ENCODE results near the gene ALKBH2.

ALKBH2 gene

GRCh38 chr12:109093022-109093918, at the start of gene ALKBH2:
TSS of gene ALKBH2 (minus strand) at chr12:109093472. CDS start at chr12:109092786, 686 bp downstream.
- intact Hi-C loops (cut with micrococcal nuclease) = loop anchor here (1.0 to 10.0 kb wide), 5 partner anchors 41 to 478 kb away; partner anchors contain the start of genes DAO and USP30
- peak within 1 kb of the TSS; percentile 74 for H3K4me3 Mint-ChIP-seq
- peaks cover 27% of the 10 kb centered on the region for H3K4me1 Mint-ChIP-seq (ENCODE audit: low read depth)
- no peaks in the 10 kb centered on the region for H3K9me3 Mint-ChIP-seq
- no peaks in the 10 kb centered on the region for H3K27me3 Mint-ChIP-seq
- H3K36me3 Mint-ChIP-seq (ENCODE audit: low read depth) = peaks cover 27% of the 10 kb centered on the region
- peak within 1 kb of the TSS; percentile 66 for H3K27ac Mint-ChIP-seq

DNA sequence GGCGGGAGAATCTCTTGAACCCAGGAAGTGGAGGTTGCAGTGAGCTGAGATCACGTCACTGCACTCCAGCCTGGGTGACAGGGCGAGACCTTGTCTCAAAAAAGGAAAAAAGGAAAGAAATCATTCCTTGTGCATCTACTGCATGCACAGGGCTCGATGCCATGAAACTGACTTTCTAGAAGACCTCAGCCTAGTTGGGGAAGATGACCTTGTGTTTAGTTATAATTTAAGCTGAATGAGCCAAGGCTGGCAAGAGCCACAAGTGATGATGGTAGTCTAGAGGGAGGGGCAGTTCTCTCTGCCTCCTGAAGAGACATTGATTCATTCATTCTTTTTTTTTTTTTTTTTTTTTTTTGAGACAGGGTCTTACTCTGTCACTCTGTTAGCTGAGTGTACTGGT, 47.3 kb upstream of the ALKBH2 start:
- no peaks in the 10 kb centered on the region for H3K9me3 Mint-ChIP-seq

GRCh38 chr12:109139791-109140190, 46.5 kb upstream of the ALKBH2 start:
- peaks cover 21% of the 10 kb centered on the region for H3K36me3 Mint-ChIP-seq (ENCODE audit: low read depth)
- H3K4me1 Mint-ChIP-seq (ENCODE audit: low read depth) = no peaks in the 10 kb centered on the region
- intact Hi-C loops (cut with micrococcal nuclease) = no loop called here
- H3K9me3 Mint-ChIP-seq = no peaks in the 10 kb centered on the region
- peaks cover 1% of the 10 kb centered on the region for H3K27me3 Mint-ChIP-seq
- no peak overlapping the region for H3K27ac Mint-ChIP-seq
- no peak overlapping the region for H3K4me3 Mint-ChIP-seq

More for the DNA sequence above, 47.3 kb upstream of the ALKBH2 start:
- H3K36me3 Mint-ChIP-seq (ENCODE audit: low read depth) = peaks cover 21% of the 10 kb centered on the region
- no peak overlapping the region for H3K4me3 Mint-ChIP-seq
- H3K27ac Mint-ChIP-seq = no peak overlapping the region
- H3K4me1 Mint-ChIP-seq (ENCODE audit: low read depth) = no peaks in the 10 kb centered on the region
- intact Hi-C loops (cut with micrococcal nuclease) = no loop called here
- peaks cover 1% of the 10 kb centered on the region for H3K27me3 Mint-ChIP-seq

DNA sequence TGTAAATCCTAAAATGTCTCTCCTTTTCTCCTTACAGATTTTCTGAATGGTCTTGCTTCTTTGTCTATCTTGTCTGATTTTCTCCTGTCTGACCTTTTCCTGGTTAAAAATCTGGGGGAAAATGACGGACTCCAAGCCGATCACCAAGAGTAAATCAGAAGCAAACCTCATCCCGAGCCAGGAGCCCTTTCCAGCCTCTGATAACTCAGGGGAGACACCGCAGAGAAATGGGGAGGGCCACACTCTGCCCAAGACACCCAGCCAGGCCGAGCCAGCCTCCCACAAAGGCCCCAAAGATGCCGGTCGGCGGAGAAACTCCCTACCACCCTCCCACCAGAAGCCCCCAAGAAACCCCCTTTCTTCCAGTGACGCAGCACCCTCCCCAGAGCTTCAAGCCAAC, 46.1 kb upstream of the ALKBH2 start:
- peaks cover 1% of the 10 kb centered on the region for H3K27me3 Mint-ChIP-seq
- no peak overlapping the region for H3K27ac Mint-ChIP-seq
- H3K4me1 Mint-ChIP-seq (ENCODE audit: low read depth) = no peaks in the 10 kb centered on the region
- peaks cover 21% of the 10 kb centered on the region for H3K36me3 Mint-ChIP-seq (ENCODE audit: low read depth)
- intact Hi-C loops (cut with micrococcal nuclease) = no loop called here
- H3K9me3 Mint-ChIP-seq = no peaks in the 10 kb centered on the region
- H3K4me3 Mint-ChIP-seq = no peak overlapping the region

DNA sequence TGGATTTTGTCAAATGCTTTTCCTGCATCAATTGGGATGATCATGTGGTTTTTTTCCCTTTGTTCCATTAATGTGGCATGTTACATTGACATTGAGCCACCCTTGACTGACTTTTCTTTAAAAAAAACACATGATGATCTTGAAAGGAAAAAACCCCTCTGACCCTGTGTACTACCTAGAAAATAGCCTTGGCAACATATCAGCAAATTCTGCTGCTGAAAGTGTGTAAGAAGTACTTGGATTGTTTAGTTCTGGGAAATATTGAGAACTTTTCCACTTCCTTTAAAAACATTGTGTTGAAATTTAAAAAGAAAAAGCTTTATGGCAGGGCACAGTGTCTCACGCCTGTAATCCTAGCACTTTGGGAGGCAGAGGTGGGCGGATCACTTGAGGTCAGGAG, 43.8 kb upstream of the ALKBH2 start:
- H3K9me3 Mint-ChIP-seq = no peaks in the 10 kb centered on the region
- H3K36me3 Mint-ChIP-seq (ENCODE audit: low read depth) = peaks cover 12% of the 10 kb centered on the region
- no peak overlapping the region for H3K4me3 Mint-ChIP-seq
- H3K27me3 Mint-ChIP-seq = peaks cover 1% of the 10 kb centered on the region
- no peak overlapping the region for H3K27ac Mint-ChIP-seq
- intact Hi-C loops (cut with micrococcal nuclease) = no loop called here
- H3K4me1 Mint-ChIP-seq (ENCODE audit: low read depth) = no peaks in the 10 kb centered on the region

DNA sequence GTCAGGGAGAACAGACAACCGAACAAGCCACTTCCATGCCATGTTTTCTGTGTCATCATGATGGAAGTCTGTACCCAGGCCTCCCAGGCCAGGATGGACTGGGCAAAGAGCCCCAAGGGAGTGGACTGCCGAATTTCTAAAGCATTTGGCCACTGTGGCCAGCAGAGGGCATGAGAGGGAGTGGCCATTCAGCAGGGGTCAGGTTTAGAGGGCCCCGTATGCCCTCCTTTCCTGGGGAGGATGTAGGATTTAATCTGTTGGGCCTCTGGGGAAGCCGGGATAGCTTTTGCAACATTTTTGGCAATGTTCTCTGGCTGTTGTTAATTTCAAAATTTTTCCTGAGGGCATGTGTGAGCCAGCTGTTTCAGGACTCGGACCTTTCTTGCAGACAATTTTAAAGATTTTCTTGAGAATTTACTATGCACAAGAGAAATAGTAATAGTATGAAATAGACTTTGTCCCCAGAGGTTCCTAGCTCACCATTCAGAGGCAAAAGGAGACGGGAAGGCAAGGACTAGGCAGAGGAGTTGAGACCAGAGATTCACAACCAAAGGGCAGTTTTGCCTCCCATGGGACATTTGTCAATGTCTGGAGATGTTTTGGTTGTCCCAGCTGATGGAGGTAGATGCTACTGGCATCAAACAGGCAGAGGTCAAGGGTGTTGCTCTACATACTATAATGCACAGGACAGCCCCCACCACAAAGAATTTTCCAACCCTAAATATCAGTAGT, 41.1 kb upstream of the ALKBH2 start:
- peaks cover under 1% of the 10 kb centered on the region for H3K36me3 Mint-ChIP-seq (ENCODE audit: low read depth)
- peaks cover 1% of the 10 kb centered on the region for H3K27me3 Mint-ChIP-seq

GRCh38 chr12:109131154-109132050, 38.1 kb upstream of the ALKBH2 start:
- no peaks in the 10 kb centered on the region for H3K9me3 Mint-ChIP-seq
- no peak overlapping the region for H3K4me3 Mint-ChIP-seq
- no peak overlapping the region for H3K27ac Mint-ChIP-seq
- intact Hi-C loops (cut with micrococcal nuclease) = no loop called here
- no peaks in the 10 kb centered on the region for H3K36me3 Mint-ChIP-seq (ENCODE audit: low read depth)
- H3K4me1 Mint-ChIP-seq (ENCODE audit: low read depth) = no peaks in the 10 kb centered on the region
- no peaks in the 10 kb centered on the region for H3K27me3 Mint-ChIP-seq

More for the DNA sequence above, 41.1 kb upstream of the ALKBH2 start:
- Mint-ChIP-seq H3K27ac (no peak overlapping the region), H3K9me3 (no peaks in the 10 kb centered on the region), H3K4me3 (no peak overlapping the region), H3K4me1 (ENCODE audit: low read depth) (no peaks in the 10 kb centered on the region)
- intact Hi-C loops (cut with micrococcal nuclease) = no loop called here

DNA sequence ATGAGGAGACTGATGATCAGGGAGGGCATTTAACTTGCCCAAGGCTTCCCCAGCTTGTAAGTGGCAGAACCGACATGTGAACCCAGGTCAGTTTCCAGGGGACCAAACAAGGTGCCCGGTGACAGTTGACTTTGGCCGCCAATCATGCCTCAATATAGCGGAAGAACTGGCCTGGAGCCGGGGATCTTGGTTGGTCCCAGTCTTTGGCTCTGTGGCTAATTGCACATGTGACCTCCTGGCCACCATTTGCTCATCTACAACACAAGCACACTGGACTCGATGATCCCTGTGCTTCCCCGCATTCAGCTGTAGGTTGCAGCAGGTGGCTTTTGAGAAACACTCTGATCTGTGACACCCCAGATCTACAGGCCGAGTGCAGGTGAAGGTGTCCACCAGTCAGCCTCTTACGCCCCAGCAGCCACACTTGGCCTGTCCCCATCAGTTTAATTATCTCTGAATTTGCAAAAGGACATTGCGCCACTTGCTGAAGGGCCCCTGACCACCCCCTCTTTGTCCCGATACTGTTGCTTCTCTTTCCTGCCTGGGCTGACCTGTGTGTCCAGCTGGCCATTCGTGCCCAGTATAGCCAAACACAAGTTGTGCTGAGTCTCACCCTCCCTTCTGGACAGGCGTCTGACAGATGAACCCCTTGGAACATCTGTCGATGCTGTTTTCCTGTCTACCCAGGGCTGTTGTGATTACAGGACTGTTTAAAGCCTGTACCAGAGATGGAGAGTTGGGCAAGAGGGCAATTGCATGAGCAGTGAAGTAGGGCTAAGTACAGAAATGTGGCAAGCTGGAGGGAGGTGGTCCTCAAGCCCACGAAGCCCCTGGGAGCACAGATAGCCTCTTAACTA, 37.3 kb upstream of the ALKBH2 start:
- intact Hi-C loops (cut with micrococcal nuclease) = no loop called here

DNA sequence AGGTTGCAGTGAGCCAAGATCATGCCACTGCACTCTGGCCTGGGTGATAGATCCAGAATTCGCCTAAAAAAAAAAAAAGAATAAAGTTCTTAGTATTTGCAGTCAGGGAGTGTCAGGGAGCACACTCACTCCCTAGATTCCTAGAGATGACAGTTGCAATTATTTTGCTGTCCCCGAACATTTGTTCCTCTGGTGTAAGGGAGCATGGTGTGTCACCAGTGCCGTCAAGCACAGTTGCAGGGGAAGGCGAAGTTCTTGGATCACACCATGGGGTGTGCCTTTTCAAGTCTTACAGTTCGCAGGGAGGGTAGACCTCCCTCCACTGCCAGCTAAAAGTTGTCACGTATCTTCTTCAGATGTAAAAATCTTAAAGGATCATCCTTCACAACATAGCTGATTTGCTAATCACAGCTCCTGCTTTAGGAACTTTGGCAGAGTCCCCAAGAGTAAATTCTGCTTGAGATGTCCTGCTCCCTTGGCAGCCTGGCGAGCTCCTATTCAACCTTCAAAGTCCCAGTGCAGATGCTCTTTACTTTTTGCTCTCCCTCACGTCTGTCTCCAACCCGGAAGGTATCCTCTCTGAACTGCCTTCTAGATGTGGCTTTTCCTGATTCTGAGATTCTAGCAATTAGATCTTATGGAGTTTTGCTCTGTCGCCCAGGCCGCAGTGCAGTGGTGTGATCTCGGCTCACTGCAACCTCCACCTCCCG, 34.4 kb upstream of the ALKBH2 start:
- Mint-ChIP-seq H3K27me3 (no peaks in the 10 kb centered on the region), H3K27ac (no peak overlapping the region), H3K4me3 (no peak overlapping the region), H3K9me3 (no peaks in the 10 kb centered on the region), H3K4me1 (ENCODE audit: low read depth) (no peaks in the 10 kb centered on the region), H3K36me3 (ENCODE audit: low read depth) (no peaks in the 10 kb centered on the region)
- intact Hi-C loops (cut with micrococcal nuclease) = no loop called here

More for the DNA sequence above, 37.3 kb upstream of the ALKBH2 start:
- H3K4me1 Mint-ChIP-seq (ENCODE audit: low read depth) = no peaks in the 10 kb centered on the region
- H3K27ac Mint-ChIP-seq = no peak overlapping the region
- H3K9me3 Mint-ChIP-seq = no peaks in the 10 kb centered on the region
- no peak overlapping the region for H3K4me3 Mint-ChIP-seq
- H3K27me3 Mint-ChIP-seq = no peaks in the 10 kb centered on the region
- H3K36me3 Mint-ChIP-seq (ENCODE audit: low read depth) = no peaks in the 10 kb centered on the region

GRCh38 chr12:109126784-109127183, 33.5 kb upstream of the ALKBH2 start:
- Mint-ChIP-seq H3K27ac (no peak overlapping the region), H3K9me3 (no peaks in the 10 kb centered on the region), H3K4me1 (ENCODE audit: low read depth) (no peaks in the 10 kb centered on the region), H3K36me3 (ENCODE audit: low read depth) (no peaks in the 10 kb centered on the region), H3K4me3 (no peak overlapping the region), H3K27me3 (no peaks in the 10 kb centered on the region)
- intact Hi-C loops (cut with micrococcal nuclease) = no loop called here

- H3K4me1 Mint-ChIP-seq (ENCODE audit: low read depth) = no peaks in the 10 kb centered on the region
- H3K4me3 Mint-ChIP-seq = no peak overlapping the region
- no peaks in the 10 kb centered on the region for H3K27me3 Mint-ChIP-seq
- no peak overlapping the region for H3K27ac Mint-ChIP-seq
- intact Hi-C loops (cut with micrococcal nuclease) = no loop called here
- H3K36me3 Mint-ChIP-seq (ENCODE audit: low read depth) = no peaks in the 10 kb centered on the region
- H3K9me3 Mint-ChIP-seq = no peaks in the 10 kb centered on the region
These were observed 32.5 kb upstream of the ALKBH2 start for GRCh38 chr12:109125791-109126190.

DNA sequence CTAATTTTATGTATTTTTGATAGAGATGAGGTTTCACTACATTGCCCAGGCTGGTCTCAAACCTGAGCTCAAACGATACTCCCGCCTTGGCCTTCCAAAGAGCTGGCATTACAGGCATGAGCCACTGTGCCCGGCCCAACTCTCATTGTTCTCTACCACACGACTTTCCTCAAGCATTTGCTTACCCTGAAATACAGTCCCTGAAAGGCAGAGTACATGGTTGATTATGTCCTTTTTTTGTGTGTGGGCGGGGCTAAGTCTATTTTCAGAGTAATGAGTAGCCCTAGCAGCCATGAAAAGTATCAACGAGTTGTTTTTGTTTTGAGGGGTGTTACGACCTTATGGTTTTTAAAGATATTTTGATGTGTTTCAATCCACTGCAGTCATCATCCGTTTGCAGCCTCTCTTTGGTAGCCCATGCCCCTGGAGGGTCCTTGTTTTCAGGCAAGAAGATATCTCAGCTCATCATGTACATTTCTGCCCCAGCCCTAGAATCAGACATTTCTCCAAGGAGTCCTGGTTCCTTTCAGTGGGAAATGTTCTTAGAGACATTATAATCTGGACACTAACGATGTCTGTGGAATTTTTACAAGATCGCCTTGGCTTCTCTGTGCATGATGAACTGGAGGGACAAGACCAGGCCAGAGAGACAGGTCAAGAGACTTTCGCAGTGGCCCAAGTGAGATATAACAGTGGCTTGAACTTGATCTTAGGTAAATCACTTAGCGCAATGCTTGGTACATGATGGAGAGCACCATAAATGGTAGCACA, 31.8 kb upstream of the ALKBH2 start:
- Mint-ChIP-seq H3K4me3 (no peak overlapping the region), H3K27ac (no peak overlapping the region), H3K4me1 (ENCODE audit: low read depth) (no peaks in the 10 kb centered on the region), H3K27me3 (no peaks in the 10 kb centered on the region), H3K36me3 (ENCODE audit: low read depth) (no peaks in the 10 kb centered on the region), H3K9me3 (no peaks in the 10 kb centered on the region)
- intact Hi-C loops (cut with micrococcal nuclease) = no loop called here
